SU-DHL-6 (cell line): ENCODE measurements around the gene CCNT1.
A peak's percentile ranks its signal among the peaks of the same experiment; 100 is the strongest.

Source experiments
- H2AFZ ChIP-seq: fragments of 200-600 bp; sonication (generic); 2 replicates; pipeline ENCODE4 v1.6.1; 2014; ENCODE audit warnings: low read depth, mild to moderate bottlenecking, moderate library complexity, mixed read lengths, antibody characterized with exemption, low read length; ENCODE audit not compliant: severe bottlenecking
- H3F3A ChIP-seq: fragments of 200-600 bp; shearing (Covaris generic); 2 replicates; pipeline ENCODE4 v1.6.0; 2016; ENCODE audit warnings: antibody characterized with exemption, mild to moderate bottlenecking; ENCODE audit not compliant: insufficient read depth
- H3K27ac ChIP-seq: fragments of 200-600 bp; sonication (generic); 2 replicates; pipeline ENCODE4 v1.5.1; 2016; ENCODE audit warnings: low read depth, mild to moderate bottlenecking, low read length, moderate library complexity, mixed read lengths
- H3K27me3 ChIP-seq: fragments of 200-600 bp; sonication (generic), shearing (Covaris generic); 2 replicates; pipeline ENCODE4 v1.6.0; 2014; ENCODE audit warnings: mild to moderate bottlenecking, low read length
- H3K36me3 ChIP-seq: fragments of 200-600 bp; sonication (generic); 2 replicates; pipeline ENCODE4 v1.6.1; 2014; ENCODE audit warnings: mild to moderate bottlenecking, low read length, mixed read lengths
- H3K4me2 ChIP-seq: fragments of 300-600, 200-600 bp; shearing (Covaris generic), sonication (generic); 2 replicates; pipeline ENCODE4 v1.6.0; 2014; ENCODE audit warnings: low read length, low read depth, mild to moderate bottlenecking; ENCODE audit not compliant: poor library complexity, severe bottlenecking
- H3K4me3 ChIP-seq: fragments of 200-600 bp; sonication (generic); 2 replicates; pipeline ENCODE4 v1.5.1; 2014; ENCODE audit warnings: antibody characterized with exemption, low read length, mild to moderate bottlenecking, mixed read lengths; ENCODE audit not compliant: insufficient read depth, poor library complexity, severe bottlenecking
- H3K79me2 ChIP-seq: fragments of 200-600 bp; sonication (generic); 2 replicates; pipeline ENCODE4 v1.6.1; 2014; ENCODE audit warnings: mild to moderate bottlenecking, low read length, moderate library complexity; ENCODE audit not compliant: insufficient read depth
- H3K9ac ChIP-seq: fragments of 200-600 bp; sonication (generic); 2 replicates; pipeline ENCODE4 v1.7.0; 2014; ENCODE audit warnings: mild to moderate bottlenecking, low read length
- H3K9me2 ChIP-seq: fragments of 200-600 bp; sonication (generic); replicated peaks from 2 replicates; pipeline ENCODE4 v1.6.1; 2014; ENCODE audit warnings: low read length; ENCODE audit not compliant: insufficient read depth
- H3K9me3 ChIP-seq: fragments of 200-600 bp; sonication (generic); 2 replicates; pipeline ENCODE4 v1.6.1; 2014; ENCODE audit warnings: low read length, mixed read lengths; ENCODE audit not compliant: insufficient read depth
- H4K20me1 ChIP-seq: fragments of 200-600 bp; sonication (generic); 2 replicates; pipeline ENCODE4 v1.6.1; 2014; ENCODE audit warnings: low read depth, mild to moderate bottlenecking, antibody characterized with exemption, low read length, moderate library complexity, mixed read lengths
- CTCF ChIP-seq: fragments of 200-600 bp; sonication (generic); IDR thresholded peaks from one replicate; pipeline ENCODE4 v1.5.1; 2017; ENCODE audit warnings: antibody characterized with exemption, mild to moderate bottlenecking, low read length, moderate library complexity; ENCODE audit not compliant: insufficient read depth, poor library complexity, severe bottlenecking
- EZH2phosphoT487 ChIP-seq: fragments of 200-600 bp; sonication (generic), shearing (Covaris generic); conservative IDR thresholded peaks from 2 replicates; pipeline ENCODE4 v1.6.1; 2018; ENCODE audit warnings: mild to moderate bottlenecking, antibody characterized with exemption, low read length, moderate library complexity, mixed read lengths

Gene CCNT1

GRCh38 chr12:48681710-48682532, 34.6 kb downstream of the CCNT1 start, which contains the start of gene KANSL2:
Gene KANSL2 (minus strand): TSS chr12:48682238. CDS start chr12:48681632, 606 bp downstream.
- H3K9me2 ChIP-seq, result no peaks in the 10 kb centered on the region
- H4K20me1 ChIP-seq, result peaks cover 8% of the 10 kb centered on the region; the same call in 1 of the 2 replicates
- H3K9me3 ChIP-seq, result no peaks in the 10 kb centered on the region
- H3K27ac ChIP-seq, result peak within 1 kb of the TSS; percentile 63
- H3F3A ChIP-seq, result 0 out of 2 replicates have a peak, but pooled peaks cover 4% of the 10 kb centered on the region
- peaks cover 50% of the 10 kb centered on the region for H3K79me2 ChIP-seq
- no peaks in the 10 kb centered on the region for H3K27me3 ChIP-seq
- H3K36me3 ChIP-seq, result peaks cover 24% of the 10 kb centered on the region
- H3K4me2 ChIP-seq, result peak within 1 kb of the TSS; percentile 84
- peak within 1 kb of the TSS; percentile 91 for H3K9ac ChIP-seq
- peak within 1 kb of the TSS; percentile 88 for H3K4me3 ChIP-seq
- H2AFZ ChIP-seq, result peak within 1 kb of the TSS; percentile 77
- TF ChIP-seq EZH2phosphoT487, result no peak
- TF ChIP-seq CTCF, result no peak

GRCh38 chr12:48681399-48681709, 35.2 kb downstream of the CCNT1 start:
- Histone ChIP-seq H3K9me2 (no peaks in the 10 kb centered on the region), H4K20me1 (peaks cover 8% of the 10 kb centered on the region; the same call in 1 of the 2 replicates), H2AFZ (peak overlapping the region; percentile 76), H3K79me2 (peaks cover 56% of the 10 kb centered on the region), H3K27me3 (no peaks in the 10 kb centered on the region), H3K4me2 (peak overlapping the region; percentile 84), H3K27ac (peak overlapping the region; percentile 63), H3K4me3 (peak overlapping the region; percentile 88), H3K9me3 (no peaks in the 10 kb centered on the region), H3K9ac (peak overlapping the region; percentile 91), H3F3A (0 out of 2 replicates have a peak, but pooled peaks cover 4% of the 10 kb centered on the region), H3K36me3 (peaks cover 27% of the 10 kb centered on the region)
- TF ChIP-seq CTCF, result no peak
- TF ChIP-seq EZH2phosphoT487, result no peak

GRCh38 chr12:48680861-48681260, 35.6 kb downstream of the CCNT1 start:
- Histone ChIP-seq H3F3A (0 out of 2 replicates have a peak, but pooled peaks cover 4% of the 10 kb centered on the region), H3K9ac (peak overlapping the region; percentile 91), H3K9me3 (no peaks in the 10 kb centered on the region), H4K20me1 (peaks cover 10% of the 10 kb centered on the region; the same call in 1 of the 2 replicates), H3K9me2 (no peaks in the 10 kb centered on the region), H3K36me3 (peaks cover 28% of the 10 kb centered on the region), H3K4me3 (peak overlapping the region; percentile 88), H3K4me2 (peak overlapping the region; percentile 84), H3K27me3 (no peaks in the 10 kb centered on the region), H2AFZ (no peak overlapping the region), H3K79me2 (peaks cover 61% of the 10 kb centered on the region), H3K27ac (peak overlapping the region; percentile 63; the same call in 1 of the 2 replicates)
- TF ChIP-seq CTCF (no peak), EZH2phosphoT487 (no peak)
